LNCaP clone FGC (cell line): Measurements from ENCODE around the gene PON2.

ENCODE experiments used
- DNase-seq: peaks from one replicate; pipeline ENCODE4 v3.0.0-alpha.2; 2011; ENCODE audit warnings: low read depth
- H3K4me3 ChIP-seq: 2 replicates; pipeline ENCODE4 v1.5.1; 2011; ENCODE audit warnings: mild to moderate bottlenecking, low read depth, low read length, control low read depth
- TF ChIP-seq, protein P1 (sequence below): IDR thresholded peaks from 2 replicates; pipeline ENCODE4 v1.5.1; 2012; ENCODE audit warnings: mild to moderate bottlenecking; ENCODE audit not compliant: control insufficient read depth, insufficient read depth; ENCODE audit errors: extremely low read depth

PON2 gene

DNA sequence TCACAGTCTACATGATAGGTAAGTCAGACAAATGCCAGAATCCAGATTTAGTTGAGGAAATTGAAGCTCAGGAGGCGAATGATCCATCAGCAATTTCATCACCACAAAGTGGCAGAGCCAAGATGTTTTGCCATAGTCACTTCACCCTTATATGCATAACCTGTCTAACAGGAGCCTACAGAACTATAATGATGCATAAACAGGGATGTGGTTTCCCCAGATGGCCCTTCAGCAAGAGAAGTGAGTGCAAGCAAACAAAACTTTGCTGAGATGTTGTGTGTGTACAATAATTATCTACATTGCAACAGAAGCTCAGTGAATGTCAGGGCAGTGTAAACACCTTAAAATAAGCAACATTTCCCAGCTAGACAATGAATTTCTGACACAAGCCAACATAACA lies 67.2 kb downstream of the PON2 start:
- no peak for DNase-seq
- no peak overlapping the region for H3K4me3 ChIP-seq
- TF ChIP-seq, protein P1, sequence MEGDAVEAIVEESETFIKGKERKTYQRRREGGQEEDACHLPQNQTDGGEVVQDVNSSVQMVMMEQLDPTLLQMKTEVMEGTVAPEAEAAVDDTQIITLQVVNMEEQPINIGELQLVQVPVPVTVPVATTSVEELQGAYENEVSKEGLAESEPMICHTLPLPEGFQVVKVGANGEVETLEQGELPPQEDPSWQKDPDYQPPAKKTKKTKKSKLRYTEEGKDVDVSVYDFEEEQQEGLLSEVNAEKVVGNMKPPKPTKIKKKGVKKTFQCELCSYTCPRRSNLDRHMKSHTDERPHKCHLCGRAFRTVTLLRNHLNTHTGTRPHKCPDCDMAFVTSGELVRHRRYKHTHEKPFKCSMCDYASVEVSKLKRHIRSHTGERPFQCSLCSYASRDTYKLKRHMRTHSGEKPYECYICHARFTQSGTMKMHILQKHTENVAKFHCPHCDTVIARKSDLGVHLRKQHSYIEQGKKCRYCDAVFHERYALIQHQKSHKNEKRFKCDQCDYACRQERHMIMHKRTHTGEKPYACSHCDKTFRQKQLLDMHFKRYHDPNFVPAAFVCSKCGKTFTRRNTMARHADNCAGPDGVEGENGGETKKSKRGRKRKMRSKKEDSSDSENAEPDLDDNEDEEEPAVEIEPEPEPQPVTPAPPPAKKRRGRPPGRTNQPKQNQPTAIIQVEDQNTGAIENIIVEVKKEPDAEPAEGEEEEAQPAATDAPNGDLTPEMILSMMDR: no peak

DNA sequence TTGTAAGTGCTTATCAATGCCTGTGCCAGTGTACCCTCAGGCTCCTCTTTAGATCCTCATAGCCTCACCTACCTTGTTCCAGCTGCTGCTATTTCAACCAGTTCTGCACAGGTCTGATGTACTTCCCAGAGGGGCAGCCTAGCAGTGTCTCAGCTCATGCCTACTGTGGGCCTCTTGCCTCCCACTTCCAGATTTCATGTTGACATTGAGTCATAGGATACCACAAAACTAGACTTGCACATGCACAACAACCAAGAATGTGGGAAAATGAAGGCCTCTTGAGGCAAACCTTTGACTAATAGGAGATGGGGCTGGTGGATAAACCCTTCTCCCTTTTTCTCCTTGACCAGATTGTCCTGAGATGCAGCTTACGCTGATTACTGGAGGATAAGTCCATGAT lies 69.7 kb downstream of the PON2 start:
- TF ChIP-seq, protein P1: no peak
- DNase-seq: no peak
- H3K4me3 ChIP-seq: no peak overlapping the region

DNA sequence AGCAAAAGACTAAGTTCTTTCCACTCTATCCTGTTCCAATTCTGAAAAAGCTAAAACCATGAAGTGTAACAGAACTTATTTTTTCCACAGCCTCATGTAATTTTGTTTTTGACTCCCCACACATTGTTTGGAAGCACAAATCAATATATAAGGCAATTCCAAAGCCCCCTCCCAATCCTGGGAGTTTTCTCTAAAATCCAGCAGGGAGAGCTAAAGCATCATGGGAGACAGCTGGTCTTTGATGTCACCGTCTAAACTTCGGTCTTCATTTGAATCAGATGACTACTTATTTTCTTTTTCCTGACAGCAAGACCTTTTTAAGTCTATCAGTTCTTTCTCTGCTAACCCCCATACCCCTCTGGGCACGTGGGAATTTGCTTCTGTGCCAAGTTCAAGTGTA lies 77.2 kb downstream of the PON2 start:
- no peak overlapping the region for H3K4me3 ChIP-seq
- no peak for DNase-seq
- TF ChIP-seq, protein P1: no peak
